HepG2 (cell line): ENCODE measurements around the gene DIP2C. TPM values are rescaled to one million over a fixed set of nuclear protein-coding genes. Genes with fewer than 3 reads are reported as not detected.

Source experiments
- ATAC-seq: fragments of 200-7000 bp; cut with Tn5 transposase; 3 replicates; pipeline ENCODE4 v1.9.1; 2020; ENCODE audit warnings: mild to moderate bottlenecking, moderate library complexity
- BruUV-seq: library from RNA; stranded (reverse); fragments of 400-500 nt; replicated peaks from 2 replicates; lab custom pipeline; 2021; lab: Mats Ljungman, UMichigan
- CTCF ChIA-PET: fragments of 300-600 bp; formaldehyde crosslinking; extraction: SDS; loops from one replicate; lab custom pipeline; 2021; ENCODE audit warnings: low total read pairs, inconsistent platforms, low intra/inter-chr PET ratio; lab: Yijun Ruan, JAX
- POLR2A ChIA-PET: fragments of 350-600 bp; sonication (Branson Sonifier 250); formaldehyde crosslinking; loops from one replicate; lab custom pipeline; 2020; ENCODE audit warnings: antibody characterized with exemption, inconsistent platforms; lab: Yijun Ruan, JAX
- DNase-seq: peaks from one replicate; pipeline ENCODE4 v3.0.0-alpha.2; 2015; ENCODE audit warnings: low spot score
- FAIRE-seq: peaks from 3 replicates; lab custom pipeline; 2011; peaks lifted over from hg19 to GRCh38; lab: Jason Lieb, UNC
- H2AFZ ChIP-seq: one replicate; pipeline ENCODE4 v1.6.1; 2011; ENCODE audit warnings: low read length, inconsistent platforms
- H3K27ac ChIP-seq: fragments of 300-600 bp; 3 replicates; pipeline ENCODE4 v1.8.0; 2011; ENCODE audit warnings: mixed run types, mild to moderate bottlenecking, mixed read lengths, low read length, inconsistent platforms; ENCODE audit not compliant: insufficient read depth; ENCODE audit errors: extremely low read length
- H3K27me3 ChIP-seq, 2 experiments: fragments of 200-600 bp in 1 of 2; 2 replicates in 1 of 2; 3 replicates in 1 of 2; pipeline versions ENCODE4 v1.6.0 to v1.8.0; 2011; ENCODE audit warnings: low read length in 2 of 2, mild to moderate bottlenecking in 2 of 2, moderate library complexity in 2 of 2, inconsistent platforms in 1 of 2; ENCODE audit not compliant: insufficient read depth in 2 of 2, control insufficient read depth in 1 of 2
- H3K36me3 ChIP-seq, 2 experiments: fragments of 200-600 bp in 1 of 2; replicated peaks in 1 of 2; 2 replicates in 1 of 2; 3 replicates in 1 of 2; pipeline versions ENCODE4 v1.5.1 to v1.8.0; 2011; ENCODE audit warnings: low read length in 2 of 2, inconsistent platforms in 1 of 2; ENCODE audit not compliant: insufficient read depth in 2 of 2, control insufficient read depth in 1 of 2
- H3K4me1 ChIP-seq: 2 replicates; pipeline ENCODE4 v1.5.1; 2012; ENCODE audit warnings: low read length, inconsistent platforms; ENCODE audit not compliant: insufficient read depth
- H3K4me2 ChIP-seq: 2 replicates; pipeline ENCODE4 v1.6.0; 2011; ENCODE audit warnings: low read depth, low read length, inconsistent platforms
- H3K4me3 ChIP-seq, 3 experiments: fragments of 200-600 bp in 1 of 3; sonication (generic), shearing (Covaris generic) in 1 of 3; replicated peaks in 1 of 3; 2 replicates each; pipeline ENCODE4 v1.5.1; 2011 to 2016; ENCODE audit warnings: low read length in 3 of 3, inconsistent platforms in 2 of 3, low read depth in 2 of 3, mild to moderate bottlenecking in 2 of 3, control low read depth in 1 of 3, mixed read lengths in 1 of 3; ENCODE audit not compliant: insufficient read depth in 1 of 3
- H3K79me2 ChIP-seq: one replicate; pipeline ENCODE4 v1.6.1; 2011; ENCODE audit warnings: low read length, inconsistent platforms; ENCODE audit not compliant: insufficient read depth
- H3K9ac ChIP-seq: 2 replicates; pipeline ENCODE4 v1.6.0; 2011; ENCODE audit warnings: mild to moderate bottlenecking, low read depth, low read length, inconsistent platforms; ENCODE audit not compliant: insufficient read depth
- H3K9me3 ChIP-seq: 2 replicates; pipeline ENCODE4 v1.5.1; 2012; ENCODE audit warnings: mild to moderate bottlenecking, low read length
- H4K20me1 ChIP-seq: 2 replicates; pipeline ENCODE4 v1.6.0; 2011; ENCODE audit warnings: inconsistent platforms, mild to moderate bottlenecking, low read length, moderate library complexity; ENCODE audit not compliant: insufficient read depth
- AGO1 ChIP-seq: fragments of 200-400 bp; formaldehyde crosslinking; IDR thresholded peaks from 2 replicates; pipeline ENCODE4 v1.6.1; 2017; ENCODE audit warnings: mild to moderate bottlenecking, low read depth, low read length, moderate library complexity; ENCODE audit not compliant: poor library complexity, severe bottlenecking
- HMG20A ChIP-seq: IDR thresholded peaks from 2 replicates; pipeline ENCODE4 v1.6.1; 2016; ENCODE audit warnings: borderline replicate concordance
- NR0B2 ChIP-seq: sonication (generic); formaldehyde crosslinking; IDR thresholded peaks from 2 replicates; pipeline ENCODE4 v1.4.0; 2020; ENCODE audit warnings: mild to moderate bottlenecking, missing genetic modification reagents
- SCMH1 ChIP-seq: sonication (generic); formaldehyde crosslinking; IDR thresholded peaks from 2 replicates; pipeline ENCODE4 v1.9.0; 2021; ENCODE audit warnings: missing genetic modification reagents, mild to moderate bottlenecking, borderline replicate concordance
- SMARCC2 ChIP-seq: fragments of 450-650 bp; IDR thresholded peaks from 2 replicates; pipeline ENCODE4 v1.6.1; 2017; ENCODE audit warnings: antibody characterized with exemption, mild to moderate bottlenecking
- ZFP37 ChIP-seq: sonication (generic); formaldehyde crosslinking; IDR thresholded peaks from 2 replicates; pipeline ENCODE4 v1.4.0; 2020; ENCODE audit warnings: missing genetic modification reagents, borderline replicate concordance
- ZNF230 ChIP-seq: sonication (generic); formaldehyde crosslinking; IDR thresholded peaks from 2 replicates; pipeline ENCODE4 v1.4.0; 2020; ENCODE audit warnings: mild to moderate bottlenecking, missing genetic modification reagents
- ZNF383 ChIP-seq: sonication (generic); formaldehyde crosslinking; IDR thresholded peaks from 2 replicates; pipeline ENCODE4 v1.4.0; 2020; ENCODE audit warnings: missing genetic modification reagents, mild to moderate bottlenecking, borderline replicate concordance
- ZNF432 ChIP-seq: sonication (generic); formaldehyde crosslinking; IDR thresholded peaks from 2 replicates; pipeline ENCODE4 v1.5.0; 2020; ENCODE audit warnings: missing genetic modification reagents, mild to moderate bottlenecking, borderline replicate concordance
- ZNF660 ChIP-seq: sonication (generic); formaldehyde crosslinking; IDR thresholded peaks from 2 replicates; pipeline ENCODE4 v1.5.1; 2020; ENCODE audit warnings: mild to moderate bottlenecking, low read depth, missing genetic modification reagents, borderline replicate concordance
- WGBS: methylation state at CpG from one replicate; pipeline ENCODE4 v1.1.6; 2017; ENCODE audit warnings: low lambda C conversion rate; 5-methylcytosine and 5-hydroxymethylcytosine counted together
- in situ Hi-C: cut with HindIII; loops from 2 replicates; pipeline ENCODE4 v1.10.0; 2017; ENCODE audit warnings: low pct_unique_long_range_greater_than_20kb; ENCODE audit not compliant: extremely low pct_ligation_motif_present
- intact Hi-C: fragments of 100-400 bp; cut with micrococcal nuclease; formaldehyde crosslinking; loops from one replicate; pipeline ENCODE4 v1.10.0; 2022; ENCODE audit not compliant: unreplicated experiment
- polyA plus RNA-seq, 8 experiments: library from polyadenylated mRNA; depleted of rRNA in 3 of 8; stranded (reverse) in 7 of 8; unstranded in 1 of 8; fragments of >200 nt; fragmentation: Illumina TruSeq in 4 of 8; extraction: Trizol in 4 of 8; gene quantifications; 2 replicates each; pipeline versions ENCODE4 v1.2.1 to v1.2.3, GENCODE V29; 2011 to 2016; ENCODE audit warnings: low read depth in 4 of 8, missing spikeins in 1 of 8, mixed read lengths in 1 of 8; ENCODE audit not compliant: insufficient read depth in 1 of 8
- total RNA-seq, 5 experiments: library from RNA; depleted of rRNA; stranded (reverse); fragments of >200 nt; fragmentation: Illumina TruSeq; extraction: Trizol; gene quantifications; 2 replicates each; pipeline ENCODE4 v1.2.3, GENCODE V29; 2016; ENCODE audit warnings: low read depth in 1 of 5

DIP2C gene
- total and polyA plus RNA-seq, 2 of the 13 experiments (the other 11 are each of a cell fraction or from before 2014, with no cell fraction given): 2.2 to 2.7 TPM

DNA sequence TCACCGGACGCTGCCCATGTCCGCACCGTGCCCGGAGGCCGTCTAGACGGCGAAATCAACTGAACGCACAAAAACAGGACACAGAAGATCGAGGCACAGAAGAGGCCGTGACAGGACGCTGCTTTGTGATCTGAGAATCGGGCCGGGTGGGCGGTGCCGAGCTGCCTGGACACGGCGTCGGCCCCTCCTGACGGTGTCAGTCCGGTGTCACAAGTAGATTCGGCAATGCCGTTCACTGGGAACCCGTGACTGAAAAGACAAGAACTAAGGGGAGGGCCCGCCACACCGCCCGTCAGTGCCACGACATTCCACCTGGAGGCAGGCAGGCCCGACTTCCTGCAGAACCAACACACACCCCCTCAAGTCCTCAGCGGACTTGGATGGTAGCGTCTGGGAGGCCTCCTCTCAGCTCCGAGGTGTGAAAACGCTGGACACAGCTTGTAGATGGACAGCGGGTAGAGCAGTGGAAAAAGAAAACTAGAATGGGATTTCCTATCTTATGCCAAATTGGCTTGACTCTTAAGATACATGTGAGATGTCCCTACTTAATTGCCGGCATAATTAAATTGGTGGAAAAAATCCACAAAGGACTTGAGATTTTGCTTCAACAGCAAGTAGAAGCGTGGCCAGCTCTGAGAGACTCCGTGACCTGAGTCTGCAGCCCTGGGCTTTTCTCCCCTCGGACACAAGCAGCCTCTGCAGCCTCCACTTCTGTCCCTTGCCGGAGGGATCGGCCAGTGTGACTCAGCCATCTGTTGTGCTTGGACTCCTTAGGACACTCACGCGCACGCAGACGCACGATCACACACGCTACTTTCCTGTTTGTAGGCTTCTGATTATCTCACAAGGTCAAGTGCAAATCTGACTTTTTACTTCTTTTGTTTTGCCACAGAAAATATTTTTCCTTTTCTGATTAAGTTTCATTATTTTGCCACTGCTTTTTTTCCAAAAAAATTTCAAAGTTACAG lies 269.0 kb downstream of the DIP2C start:
- 97% methylated on average over 45 of the region's 46 CpGs for WGBS
- no TSS peak for BruUV-seq
- Histone ChIP-seq H3K4me2 (no peak overlapping the region), H3K27ac (no peak overlapping the region), H3K9ac (no peak overlapping the region), H2AFZ (no peak overlapping the region), H3K79me2 (no peaks in the 10 kb centered on the region), H4K20me1 (no peaks in the 10 kb centered on the region), H3K9me3 (no peaks in the 10 kb centered on the region)
- POLR2A ChIA-PET: no interaction called here
- CTCF ChIA-PET: no interaction called here
- FAIRE-seq: no peak
- intact Hi-C loops: no loop called here
- in situ Hi-C loops: no loop called here
- no peak for TF ChIP-seq NR0B2
- no peak for TF ChIP-seq ZNF432 (CRISPR knock-in tag)
- no peak for TF ChIP-seq SMARCC2
- TF ChIP-seq SCMH1 (CRISPR knock-in tag): no peak
- no peak for TF ChIP-seq HMG20A (CRISPR knock-in tag)
- TF ChIP-seq ZNF383 (CRISPR knock-in tag): no peak
- TF ChIP-seq ZNF660 (CRISPR knock-in tag): no peak
- TF ChIP-seq ZFP37 (CRISPR knock-in tag): no peak
- TF ChIP-seq AGO1: no peak
- TF ChIP-seq ZNF230 (CRISPR knock-in tag): no peak
- TF ChIP-seq, all 625 proteins: peak for 0
- H3K4me3 ChIP-seq: no peak overlapping the region
- peaks cover 1 to 10% of the 10 kb centered on the region in 2 experiments; a peak in 3 of 5 replicates for H3K36me3 ChIP-seq
- ATAC-seq: no peak
- no peaks in the 10 kb centered on the region for H3K4me1 ChIP-seq
- DNase-seq: no peak
- H3K27me3 ChIP-seq: no peaks in the 10 kb centered on the region
